Activated CD4-positive, alpha-beta T cell treated with anti-CD3 and anti-CD28 coated beads for 1 hour (primary cell): Measurements from ENCODE around the gene CACNA2D4.
A peak's percentile ranks its signal among the peaks of the same experiment; 100 is the strongest.
"Not testable (repeated sequence)": the region's sequence is repeated elsewhere in the genome, so short reads cannot be mapped to it uniquely, and the experiment has no call there.

Experiments
- DNase-seq: peaks from one replicate; pipeline ENCODE4 v3.0.0-alpha.2; 2020

Gene CACNA2D4

GRCh38 chr12:1918081-1918883 lies at the start of gene CACNA2D4:
Gene CACNA2D4 (minus strand): TSS chr12:1918652. CDS start chr12:1918473, 179 bp downstream.
- no peak for DNase-seq

- no peak for DNase-seq
Observed at GRCh38 chr12:1966561-1967226, 48.2 kb upstream of the CACNA2D4 start.

- no peak for DNase-seq
Observed at GRCh38 chr12:1965916-1966315, 47.5 kb upstream of the CACNA2D4 start.

GRCh38 chr12:1962051-1963020 lies 43.9 kb upstream of the CACNA2D4 start:
- no peak for DNase-seq

- DNase-seq, result no peak
Observed at GRCh38 chr12:1956716-1957115, 38.3 kb upstream of the CACNA2D4 start.

- DNase-seq, result no peak
Observed at GRCh38 chr12:1949771-1950470, 31.5 kb upstream of the CACNA2D4 start.

- DNase-seq, result no peak
Observed at GRCh38 chr12:1948883-1949282, 30.4 kb upstream of the CACNA2D4 start.

GRCh38 chr12:1947081-1947480 lies 28.6 kb upstream of the CACNA2D4 start:
- no peak for DNase-seq

- no peak for DNase-seq
Observed at GRCh38 chr12:1946296-1946695, 27.8 kb upstream of the CACNA2D4 start.

GRCh38 chr12:1945502-1945901 lies 27.1 kb upstream of the CACNA2D4 start:
- DNase-seq, result not testable (repeated sequence)

- DNase-seq, result peak; percentile 85
Observed at GRCh38 chr12:1939801-1940607, 21.6 kb upstream of the CACNA2D4 start.

- no peak for DNase-seq
Observed at GRCh38 chr12:1939331-1939730, 20.9 kb upstream of the CACNA2D4 start.

- no peak for DNase-seq
Observed at GRCh38 chr12:1937481-1938224, 19.2 kb upstream of the CACNA2D4 start.

GRCh38 chr12:1936406-1937320 lies 18.2 kb upstream of the CACNA2D4 start:
- DNase-seq, result no peak

- no peak for DNase-seq
Observed at GRCh38 chr12:1935700-1936378, 17.4 kb upstream of the CACNA2D4 start.

- DNase-seq, result no peak
Observed at GRCh38 chr12:1935242-1935641, 16.8 kb upstream of the CACNA2D4 start.

- no peak for DNase-seq
Observed at GRCh38 chr12:1934831-1935230, 16.4 kb upstream of the CACNA2D4 start.

GRCh38 chr12:1934068-1934467 lies 15.6 kb upstream of the CACNA2D4 start:
- DNase-seq, result no peak
